Osteocyte (in vitro differentiated cells): Measurements from ENCODE around the gene ZNF462. TPM values are rescaled to one million over a fixed set of nuclear protein-coding genes. Genes with fewer than 3 reads are reported as not detected.

Experiments
- DNase-seq: peaks from one replicate; pipeline ENCODE4 v3.0.0; 2021; ENCODE audit warnings: mixed read lengths; ENCODE audit not compliant: unreplicated experiment; ENCODE audit errors: extremely low spot score
- H3K27ac Mint-ChIP-seq: one replicate; pipeline ENCODE4 v1.8.0; 2021; ENCODE audit warnings: mild to moderate bottlenecking, mixed read lengths; ENCODE audit not compliant: unreplicated experiment
- H3K27me3 Mint-ChIP-seq: one replicate; pipeline ENCODE4 v1.8.0; 2021; ENCODE audit warnings: mixed read lengths; ENCODE audit not compliant: unreplicated experiment
- H3K36me3 Mint-ChIP-seq: one replicate; pipeline ENCODE4 v1.8.0; 2021; ENCODE audit warnings: mixed read lengths; ENCODE audit not compliant: unreplicated experiment
- H3K4me1 Mint-ChIP-seq: one replicate; pipeline ENCODE4 v1.8.0; 2021; ENCODE audit warnings: mixed read lengths; ENCODE audit not compliant: unreplicated experiment
- H3K4me3 Mint-ChIP-seq: one replicate; pipeline ENCODE4 v1.8.0; 2021; ENCODE audit warnings: mild to moderate bottlenecking, moderate library complexity, mixed read lengths; ENCODE audit not compliant: unreplicated experiment
- H3K9me3 Mint-ChIP-seq: one replicate; pipeline ENCODE4 v1.8.0; 2021; ENCODE audit warnings: mixed read lengths; ENCODE audit not compliant: unreplicated experiment
- CTCF ChIP-seq: fragments of 200-600 bp; sonication (generic); IDR thresholded peaks from 2 replicates; pipeline ENCODE4 v1.5.0; 2021; ENCODE audit warnings: antibody characterized with exemption, mild to moderate bottlenecking, moderate library complexity
- total RNA-seq: library from RNA; stranded (reverse); gene quantifications from 2 replicates; pipeline ENCODE4 v1.2.1, GENCODE V29; 2021

ZNF462 gene
- total RNA-seq, 1 donor from 2014 or later, result 55.0 TPM

GRCh38 chr9:106918825-106919509 is 56.0 kb downstream of the ZNF462 start:
- H3K27me3 Mint-ChIP-seq, result no peaks in the 10 kb centered on the region
- H3K36me3 Mint-ChIP-seq, result peaks cover 18% of the 10 kb centered on the region
- H3K27ac Mint-ChIP-seq, result no peak overlapping the region
- no peak overlapping the region for H3K4me3 Mint-ChIP-seq
- peaks cover 45% of the 10 kb centered on the region for H3K4me1 Mint-ChIP-seq
- no peaks in the 10 kb centered on the region for H3K9me3 Mint-ChIP-seq
- TF ChIP-seq CTCF, result no peak
- DNase-seq, result no peak

GRCh38 chr9:106920091-106920490 is 57.1 kb downstream of the ZNF462 start:
- no peaks in the 10 kb centered on the region for H3K27me3 Mint-ChIP-seq
- peaks cover 45% of the 10 kb centered on the region for H3K4me1 Mint-ChIP-seq
- no peaks in the 10 kb centered on the region for H3K9me3 Mint-ChIP-seq
- no peak overlapping the region for H3K4me3 Mint-ChIP-seq
- no peak for TF ChIP-seq CTCF
- DNase-seq, result no peak
- H3K27ac Mint-ChIP-seq, result no peak overlapping the region
- H3K36me3 Mint-ChIP-seq, result peaks cover 27% of the 10 kb centered on the region

GRCh38 chr9:106920701-106921283 is 57.8 kb downstream of the ZNF462 start:
- Mint-ChIP-seq H3K27ac (peak overlapping the region; percentile 68), H3K36me3 (peaks cover 34% of the 10 kb centered on the region), H3K9me3 (peaks cover 2% of the 10 kb centered on the region), H3K4me1 (peaks cover 39% of the 10 kb centered on the region), H3K4me3 (no peak overlapping the region), H3K27me3 (no peaks in the 10 kb centered on the region)
- DNase-seq, result no peak
- TF ChIP-seq CTCF, result no peak

- Mint-ChIP-seq H3K4me1 (peaks cover 32% of the 10 kb centered on the region), H3K4me3 (no peak overlapping the region), H3K27me3 (no peaks in the 10 kb centered on the region), H3K9me3 (peaks cover 5% of the 10 kb centered on the region), H3K27ac (peak overlapping the region; percentile 68), H3K36me3 (peaks cover 40% of the 10 kb centered on the region)
- no peak for DNase-seq
- no peak for TF ChIP-seq CTCF
These were observed 58.5 kb downstream of the ZNF462 start for GRCh38 chr9:106921341-106921899.

GRCh38 chr9:106922026-106922425 is 59.1 kb downstream of the ZNF462 start:
- TF ChIP-seq CTCF, result no peak
- H3K36me3 Mint-ChIP-seq, result peaks cover 44% of the 10 kb centered on the region
- peaks cover 5% of the 10 kb centered on the region for H3K9me3 Mint-ChIP-seq
- H3K4me3 Mint-ChIP-seq, result no peak overlapping the region
- peaks cover 26% of the 10 kb centered on the region for H3K4me1 Mint-ChIP-seq
- H3K27ac Mint-ChIP-seq, result no peak overlapping the region
- DNase-seq, result no peak
- no peaks in the 10 kb centered on the region for H3K27me3 Mint-ChIP-seq
